ENCODE measurements around the gene GJB2. TPM values are rescaled to one million over a fixed set of nuclear protein-coding genes. Genes with fewer than 3 reads are reported as not detected.

GJB2 gene
- total and polyA plus RNA-seq, 2 donors, result 9.3 to 38.1 TPM

GRCh38 chr13:20190076-20190475 lies 2.7 kb downstream of the GJB2 start:
- Histone ChIP-seq H3K36me3 (ENCODE audit: control insufficient read depth in 2 of 2, insufficient read depth in 2 of 2, low read length in 1 of 2) (peaks cover 0 to 5% of the 10 kb centered on the region in 2 donors), H3K4me1 (ENCODE audit: control insufficient read depth in 2 of 2, insufficient read depth in 2 of 2, low read length in 2 of 2) (peaks cover 23 to 27% of the 10 kb centered on the region in 2 donors), H3K4me3 (ENCODE audit: low read length in 2 of 2) (no peak overlapping the region), H3K27me3 (ENCODE audit: control insufficient read depth in 2 of 2, insufficient read depth in 1 of 2, low read length in 1 of 2) (peaks cover 9 to 67% of the 10 kb centered on the region in 2 donors), H3K9me3 (ENCODE audit: control insufficient read depth in 2 of 2, insufficient read depth in 1 of 2, low read length in 1 of 2) (peaks cover 0 to 3% of the 10 kb centered on the region in 2 donors), H3K27ac (ENCODE audit: low read depth in 1 of 2, low read length in 1 of 2) (no peak overlapping the region)
- WGBS, result 84% methylated on average over 5 of the region's 5 CpGs
- no peak for DNase-seq (ENCODE audit: low read depth in 6 of 9, low spot score in 9 of 9)

- WGBS, result 79% methylated on average over 28 of the region's 28 CpGs
- DNase-seq (ENCODE audit: low read depth in 6 of 9, low spot score in 9 of 9), result peak in 1 of 9 donors; percentile 30
- peaks cover 0 to 3% of the 10 kb centered on the region in 2 donors for H3K9me3 ChIP-seq (ENCODE audit: control insufficient read depth in 2 of 2, insufficient read depth in 1 of 2, low read length in 1 of 2)
- H3K27me3 ChIP-seq (ENCODE audit: control insufficient read depth in 2 of 2, insufficient read depth in 1 of 2, low read length in 1 of 2), result peaks cover 9 to 56% of the 10 kb centered on the region in 2 donors
- peaks cover 12 to 20% of the 10 kb centered on the region in 2 donors for H3K4me1 ChIP-seq (ENCODE audit: control insufficient read depth in 2 of 2, insufficient read depth in 2 of 2, low read length in 2 of 2)
- H3K4me3 ChIP-seq (ENCODE audit: low read length in 2 of 2), result no peak overlapping the region
- peaks cover 0 to 5% of the 10 kb centered on the region in 2 donors for H3K36me3 ChIP-seq (ENCODE audit: control insufficient read depth in 2 of 2, insufficient read depth in 2 of 2, low read length in 1 of 2)
- no peak overlapping the region for H3K27ac ChIP-seq (ENCODE audit: low read depth in 1 of 2, low read length in 1 of 2)
These were observed 3.8 kb downstream of the GJB2 start for GRCh38 chr13:20188667-20189553.

- WGBS, result 91% methylated on average over 6 of the region's 6 CpGs
- peaks cover 4 to 34% of the 10 kb centered on the region in 2 donors for H3K27me3 ChIP-seq (ENCODE audit: control insufficient read depth in 2 of 2, insufficient read depth in 1 of 2, low read length in 1 of 2)
- DNase-seq (ENCODE audit: low read depth in 6 of 9, low spot score in 9 of 9), result no peak
These were observed 6.0 kb downstream of the GJB2 start for GRCh38 chr13:20186771-20187170.

GRCh38 chr13:20185366-20186056 lies 7.2 kb downstream of the GJB2 start:
- no peak overlapping the region for H3K27ac ChIP-seq (ENCODE audit: low read depth in 1 of 2, low read length in 1 of 2)
- peaks cover 0 to 23% of the 10 kb centered on the region in 2 donors for H3K27me3 ChIP-seq (ENCODE audit: control insufficient read depth in 2 of 2, insufficient read depth in 1 of 2, low read length in 1 of 2)
- H3K4me1 ChIP-seq (ENCODE audit: control insufficient read depth in 2 of 2, insufficient read depth in 2 of 2, low read length in 2 of 2), result peaks cover 0 to 10% of the 10 kb centered on the region in 2 donors
- H3K4me3 ChIP-seq (ENCODE audit: low read length in 2 of 2), result no peak overlapping the region
- H3K36me3 ChIP-seq (ENCODE audit: control insufficient read depth in 2 of 2, insufficient read depth in 2 of 2, low read length in 1 of 2), result peaks cover 0 to 5% of the 10 kb centered on the region in 2 donors
- WGBS, result 91% methylated on average over 12 of the region's 12 CpGs
- DNase-seq (ENCODE audit: low read depth in 6 of 9, low spot score in 9 of 9), result no peak
- no peaks in the 10 kb centered on the region for H3K9me3 ChIP-seq (ENCODE audit: control insufficient read depth in 2 of 2, insufficient read depth in 1 of 2, low read length in 1 of 2)

More at GRCh38 chr13:20186771-20187170, 6.0 kb downstream of the GJB2 start:
- H3K27ac ChIP-seq (ENCODE audit: low read depth in 1 of 2, low read length in 1 of 2), result no peak overlapping the region
- no peaks in the 10 kb centered on the region for H3K9me3 ChIP-seq (ENCODE audit: control insufficient read depth in 2 of 2, insufficient read depth in 1 of 2, low read length in 1 of 2)
- H3K4me1 ChIP-seq (ENCODE audit: control insufficient read depth in 2 of 2, insufficient read depth in 2 of 2, low read length in 2 of 2), result peaks cover 6 to 12% of the 10 kb centered on the region in 2 donors
- no peak overlapping the region for H3K4me3 ChIP-seq (ENCODE audit: low read length in 2 of 2)
- H3K36me3 ChIP-seq (ENCODE audit: control insufficient read depth in 2 of 2, insufficient read depth in 2 of 2, low read length in 1 of 2), result peaks cover 0 to 5% of the 10 kb centered on the region in 2 donors

DNA sequence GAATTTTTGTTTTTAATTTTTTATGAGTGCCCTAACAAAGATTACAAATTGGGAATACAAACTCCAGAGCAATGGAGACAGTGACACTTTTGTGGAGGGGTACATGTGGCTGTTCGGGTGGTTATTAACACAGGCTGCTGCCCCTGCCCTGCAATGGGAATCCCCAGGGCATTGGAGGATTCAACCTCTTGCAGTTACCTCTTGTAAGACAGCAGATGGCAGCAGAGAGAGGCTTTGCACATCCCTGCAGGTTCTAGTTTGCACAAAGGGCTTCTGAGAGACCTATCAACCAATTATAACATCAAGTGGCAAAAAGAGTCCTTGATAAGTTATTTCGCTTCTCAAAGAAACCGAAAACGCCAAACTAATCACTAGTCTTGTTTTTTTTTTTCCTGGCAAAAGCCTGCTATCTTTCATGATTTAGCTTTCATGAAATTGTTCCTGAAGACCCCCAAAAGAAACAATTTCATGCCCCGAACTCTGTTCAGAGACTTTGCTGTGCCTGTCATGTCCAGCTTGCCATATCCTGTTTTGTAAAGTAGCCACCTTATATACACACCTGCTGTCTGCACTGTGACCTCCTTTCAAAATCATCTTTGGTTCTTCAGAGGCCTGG lies 10.4 kb downstream of the GJB2 start:
- H3K4me1 ChIP-seq (ENCODE audit: control insufficient read depth in 2 of 2, insufficient read depth in 2 of 2, low read length in 2 of 2), result peaks cover 0 to 3% of the 10 kb centered on the region in 2 donors
- peak in 8 of 9 donors; percentile 56 to 84 (median 66) for DNase-seq (ENCODE audit: low read depth in 6 of 9, low spot score in 9 of 9)
- H3K36me3 ChIP-seq (ENCODE audit: control insufficient read depth in 2 of 2, insufficient read depth in 2 of 2, low read length in 1 of 2), result no peaks in the 10 kb centered on the region
- no peaks in the 10 kb centered on the region for H3K9me3 ChIP-seq (ENCODE audit: control insufficient read depth in 2 of 2, insufficient read depth in 1 of 2, low read length in 1 of 2)
- H3K27me3 ChIP-seq (ENCODE audit: control insufficient read depth in 2 of 2, insufficient read depth in 1 of 2, low read length in 1 of 2), result peaks cover 12 to 33% of the 10 kb centered on the region in 2 donors
- WGBS, result 27% methylated on average over 5 of the region's 5 CpGs
- no peak overlapping the region for H3K27ac ChIP-seq (ENCODE audit: low read depth in 1 of 2, low read length in 1 of 2)
- no peak overlapping the region for H3K4me3 ChIP-seq (ENCODE audit: low read length in 2 of 2)

DNA sequence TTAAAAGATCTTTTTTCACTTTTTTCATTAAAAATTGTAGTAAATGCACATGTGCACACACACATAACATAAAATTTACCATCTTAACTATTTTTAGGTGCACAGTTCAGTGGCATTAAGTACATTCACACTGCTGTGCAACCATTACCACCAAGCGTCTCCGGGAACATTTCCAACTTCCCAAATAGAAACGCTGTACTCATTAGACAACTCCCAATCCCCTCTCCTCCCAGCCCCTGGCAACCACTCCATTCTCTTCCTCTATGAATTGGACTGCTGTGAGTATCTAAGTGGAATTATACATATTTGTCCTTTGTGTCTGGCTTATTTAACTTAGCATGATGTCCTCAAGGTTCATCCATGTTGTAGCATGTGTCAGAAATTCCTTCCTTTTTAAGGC lies 11.6 kb downstream of the GJB2 start:
- Histone ChIP-seq H3K27me3 (ENCODE audit: control insufficient read depth in 2 of 2, insufficient read depth in 1 of 2, low read length in 1 of 2) (peaks cover 16 to 40% of the 10 kb centered on the region in 2 donors), H3K36me3 (ENCODE audit: control insufficient read depth in 2 of 2, insufficient read depth in 2 of 2, low read length in 1 of 2) (no peaks in the 10 kb centered on the region), H3K4me1 (ENCODE audit: control insufficient read depth in 2 of 2, insufficient read depth in 2 of 2, low read length in 2 of 2) (peaks cover 0 to 3% of the 10 kb centered on the region in 2 donors), H3K4me3 (ENCODE audit: low read length in 2 of 2) (no peak overlapping the region), H3K27ac (ENCODE audit: low read depth in 1 of 2, low read length in 1 of 2) (no peak overlapping the region), H3K9me3 (ENCODE audit: control insufficient read depth in 2 of 2, insufficient read depth in 1 of 2, low read length in 1 of 2) (no peaks in the 10 kb centered on the region)
- DNase-seq (ENCODE audit: low read depth in 6 of 9, low spot score in 9 of 9), result no peak
- WGBS, result 93% methylated on average over 3 of the region's 3 CpGs

DNA sequence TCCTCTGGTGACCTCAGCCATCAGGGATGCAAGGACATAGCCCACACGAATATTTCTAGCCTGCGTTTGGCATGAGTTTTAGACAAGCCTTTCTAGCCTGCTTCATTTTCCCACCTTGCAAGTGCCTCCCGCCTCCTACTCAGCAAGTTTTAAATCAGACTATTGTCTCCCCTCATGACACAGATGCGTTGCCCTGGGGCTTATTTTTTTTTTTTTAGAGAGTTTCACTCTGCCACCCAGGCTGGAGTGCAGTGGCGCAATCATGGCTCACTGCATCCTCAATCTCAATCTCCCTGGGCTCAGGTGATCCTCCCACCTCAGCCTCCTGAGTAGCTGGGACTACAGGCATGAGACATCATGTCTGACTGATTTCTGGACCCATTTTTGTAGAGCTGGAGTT lies 14.6 kb downstream of the GJB2 start:
- Histone ChIP-seq H3K4me1 (ENCODE audit: control insufficient read depth in 2 of 2, insufficient read depth in 2 of 2, low read length in 2 of 2) (peaks cover 0 to 3% of the 10 kb centered on the region in 2 donors), H3K36me3 (ENCODE audit: control insufficient read depth in 2 of 2, insufficient read depth in 2 of 2, low read length in 1 of 2) (no peaks in the 10 kb centered on the region), H3K27ac (ENCODE audit: low read depth in 1 of 2, low read length in 1 of 2) (no peak overlapping the region), H3K9me3 (ENCODE audit: control insufficient read depth in 2 of 2, insufficient read depth in 1 of 2, low read length in 1 of 2) (no peaks in the 10 kb centered on the region), H3K27me3 (ENCODE audit: control insufficient read depth in 2 of 2, insufficient read depth in 1 of 2, low read length in 1 of 2) (peaks cover 23 to 67% of the 10 kb centered on the region in 2 donors), H3K4me3 (ENCODE audit: low read length in 2 of 2) (no peak overlapping the region)
- WGBS, result 94% methylated on average over 5 of the region's 5 CpGs
- no peak for DNase-seq (ENCODE audit: low read depth in 6 of 9, low spot score in 9 of 9)

- H3K4me1 ChIP-seq (ENCODE audit: control insufficient read depth in 2 of 2, insufficient read depth in 2 of 2, low read length in 2 of 2), result no peaks in the 10 kb centered on the region
- no peaks in the 10 kb centered on the region for H3K36me3 ChIP-seq (ENCODE audit: control insufficient read depth in 2 of 2, insufficient read depth in 2 of 2, low read length in 1 of 2)
- H3K27ac ChIP-seq (ENCODE audit: low read depth in 1 of 2, low read length in 1 of 2), result no peak overlapping the region
- DNase-seq (ENCODE audit: low read depth in 6 of 9, low spot score in 9 of 9), result no peak
- H3K27me3 ChIP-seq (ENCODE audit: control insufficient read depth in 2 of 2, insufficient read depth in 1 of 2, low read length in 1 of 2), result peaks cover 23 to 69% of the 10 kb centered on the region in 2 donors
- H3K4me3 ChIP-seq (ENCODE audit: low read length in 2 of 2), result no peak overlapping the region
- no peaks in the 10 kb centered on the region for H3K9me3 ChIP-seq (ENCODE audit: control insufficient read depth in 2 of 2, insufficient read depth in 1 of 2, low read length in 1 of 2)
- WGBS, result 62% methylated on average over 67 of the region's 67 CpGs
These were observed 15.5 kb downstream of the GJB2 start for GRCh38 chr13:20177049-20177831.

Measured in thymus (tissue), 11 donors.